HepG2 (cell line): Measurements from ENCODE around the gene CTDSP2. TPM values are rescaled to one million over a fixed set of nuclear protein-coding genes. Genes with fewer than 3 reads are reported as not detected.

Experiments used
- AGO2 ChIP-seq: fragments of 200-400 bp; formaldehyde crosslinking; optimal IDR thresholded peaks from 2 replicates; pipeline ENCODE3; 2017; ENCODE audit warnings: mild to moderate bottlenecking, low read depth, low read length, moderate library complexity
- ARNT2 ChIP-seq: sonication (generic); formaldehyde crosslinking; IDR thresholded peaks from 2 replicates; pipeline ENCODE4 v1.8.0; 2022; ENCODE audit warnings: mild to moderate bottlenecking, low read depth, missing genetic modification reagents, moderate library complexity
- DDIT3 ChIP-seq: sonication (generic); formaldehyde crosslinking; IDR thresholded peaks from 2 replicates; pipeline ENCODE4 v1.4.0; 2020; ENCODE audit warnings: mild to moderate bottlenecking, missing genetic modification reagents
- FOXA1 ChIP-seq, 2 experiments: fragments of 450-650 bp in 1 of 2; sonication (generic) in 1 of 2; formaldehyde crosslinking in 1 of 2; IDR thresholded peaks; 2 replicates each; pipeline versions ENCODE4 v1.4.0 to v1.6.1; 2016 to 2020; ENCODE audit warnings: missing genetic modification reagents in 1 of 2
- FOXP4 ChIP-seq: sonication (generic); formaldehyde crosslinking; IDR thresholded peaks from 2 replicates; pipeline ENCODE4 v1.4.0; 2020; ENCODE audit warnings: missing genetic modification reagents
- HOXA7 ChIP-seq: sonication (generic); formaldehyde crosslinking; IDR thresholded peaks from 2 replicates; pipeline ENCODE4 v1.8.1; 2022; ENCODE audit warnings: mild to moderate bottlenecking, missing genetic modification reagents, moderate library complexity
- MAFK ChIP-seq, 2 experiments: IDR thresholded peaks in 1 of 2; conservative IDR thresholded peaks in 1 of 2; 2 replicates each; pipeline ENCODE4 v1.6.1; 2011; ENCODE audit warnings: improper control_type of control experiment in 2 of 2, low read length in 2 of 2
- MEIS1 ChIP-seq: sonication (generic); formaldehyde crosslinking; IDR thresholded peaks from 2 replicates; pipeline ENCODE4 v1.9.0; 2021; ENCODE audit warnings: mild to moderate bottlenecking, missing genetic modification reagents, moderate library complexity, borderline replicate concordance
- MLLT10 ChIP-seq: sonication (generic); formaldehyde crosslinking; IDR thresholded peaks from 2 replicates; pipeline ENCODE4 v1.4.0; 2020; ENCODE audit warnings: missing genetic modification reagents
- POLR2G ChIP-seq: fragments of 200-400 bp; formaldehyde crosslinking; IDR thresholded peaks from 2 replicates; pipeline ENCODE4 v1.6.1; 2018; ENCODE audit warnings: mild to moderate bottlenecking, low read depth, low read length, moderate library complexity
- TFDP1 ChIP-seq: IDR thresholded peaks from 2 replicates; pipeline ENCODE4 v1.6.1; 2016; ENCODE audit warnings: missing compliant biosample characterization, missing genetic modification reagents, borderline replicate concordance
- U2AF1 ChIP-seq: fragments of 200-400 bp; formaldehyde crosslinking; optimal IDR thresholded peaks from 2 replicates; pipeline ENCODE3; 2017; ENCODE audit warnings: mild to moderate bottlenecking, low read depth, low read length
- XRCC5 ChIP-seq: fragments of 200-400 bp; formaldehyde crosslinking; optimal IDR thresholded peaks from 2 replicates; pipeline ENCODE3; 2017; ENCODE audit warnings: mild to moderate bottlenecking, low read length
- ZNF12 ChIP-seq: sonication (generic); formaldehyde crosslinking; IDR thresholded peaks from 2 replicates; pipeline ENCODE4 v1.5.0; 2020; ENCODE audit warnings: missing genetic modification reagents
- ZNF253 ChIP-seq: sonication (generic); formaldehyde crosslinking; IDR thresholded peaks from 2 replicates; pipeline ENCODE4 v1.8.0; 2022; ENCODE audit warnings: mild to moderate bottlenecking, missing genetic modification reagents, borderline replicate concordance
- ZNF672 ChIP-seq: sonication (generic); formaldehyde crosslinking; IDR thresholded peaks from 2 replicates; pipeline ENCODE4 v1.8.1; 2022; ENCODE audit warnings: missing genetic modification reagents
- ZNF776 ChIP-seq: sonication (generic); formaldehyde crosslinking; IDR thresholded peaks from 2 replicates; pipeline ENCODE4 v1.4.0; 2020; ENCODE audit warnings: mild to moderate bottlenecking, missing genetic modification reagents
- ZNF878 ChIP-seq: sonication (generic); formaldehyde crosslinking; IDR thresholded peaks from 2 replicates; pipeline ENCODE4 v1.8.1; 2023; ENCODE audit warnings: mild to moderate bottlenecking, missing genetic modification reagents, moderate library complexity
- polyA plus RNA-seq, 8 experiments: library from polyadenylated mRNA; depleted of rRNA in 3 of 8; stranded (reverse) in 7 of 8; unstranded in 1 of 8; fragments of >200 nt; fragmentation: Illumina TruSeq in 4 of 8; extraction: Trizol in 4 of 8; gene quantifications; 2 replicates each; pipeline versions ENCODE4 v1.2.1 to v1.2.3, GENCODE V29; 2011 to 2016; ENCODE audit warnings: low read depth in 4 of 8, missing spikeins in 1 of 8, mixed read lengths in 1 of 8; ENCODE audit not compliant: insufficient read depth in 1 of 8
- total RNA-seq, 5 experiments: library from RNA; depleted of rRNA; stranded (reverse); fragments of >200 nt; fragmentation: Illumina TruSeq; extraction: Trizol; gene quantifications; 2 replicates each; pipeline ENCODE4 v1.2.3, GENCODE V29; 2016; ENCODE audit warnings: low read depth in 1 of 5
- TF ChIP-seq, protein P1 (sequence below): sonication (generic); formaldehyde crosslinking; IDR thresholded peaks from 2 replicates; pipeline ENCODE4 v1.5.0; 2020; ENCODE audit warnings: mild to moderate bottlenecking, missing genetic modification reagents, moderate library complexity
- TF ChIP-seq, protein P2 (sequence below): sonication (generic); formaldehyde crosslinking; IDR thresholded peaks from 2 replicates; pipeline ENCODE4 v1.8.0; 2022; ENCODE audit warnings: missing genetic modification reagents, mild to moderate bottlenecking, moderate library complexity, borderline replicate concordance

CTDSP2 gene
- total and polyA plus RNA-seq, 2 of the 13 experiments (the other 11 are each of a cell fraction or from before 2014, with no cell fraction given) = 38.1 to 82.5 TPM

DNA sequence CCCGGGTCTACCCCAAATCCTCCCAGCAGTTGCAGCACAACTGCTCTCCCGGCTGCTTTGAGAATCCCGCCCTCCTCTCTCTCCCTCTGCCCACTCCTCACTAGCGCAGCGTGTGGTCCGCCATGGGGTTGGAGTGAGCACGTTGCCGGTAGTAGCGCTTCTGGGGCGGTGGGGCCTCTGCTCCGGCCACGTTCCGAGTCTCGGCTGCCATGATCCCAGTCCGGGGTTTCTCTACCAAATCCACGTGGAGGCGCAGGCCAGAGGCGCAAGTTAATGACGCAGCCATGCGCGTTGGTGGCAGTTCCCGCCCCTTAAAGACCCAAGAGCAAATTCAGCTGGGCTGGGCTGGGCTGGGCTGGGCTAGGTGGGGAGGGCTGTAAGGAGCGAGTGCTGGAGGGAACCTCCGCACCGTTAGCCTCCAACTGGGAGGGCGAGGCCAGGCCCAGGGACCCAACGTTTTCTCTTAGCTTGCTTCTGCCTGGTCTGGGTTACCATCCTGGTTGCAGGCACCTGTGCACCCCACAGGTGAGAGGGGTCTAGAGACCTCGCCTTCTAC, 74.6 kb downstream of the CTDSP2 start, which contains the start of gene METTL1 (continued):
- TF ChIP-seq POLR2G (peak; percentile 93), AGO2 (peak; percentile 77), ZNF776 (CRISPR knock-in tag) (peak; percentile 25; the same call in 1 of the 2 replicates), ZNF672 (CRISPR knock-in tag) (no peak), MEIS1 (CRISPR knock-in tag) (peak; percentile 57; the same call in 1 of the 2 replicates), DDIT3 (CRISPR knock-in tag) (no peak), FOXP4 (peak; percentile 54; the same call in 1 of the 2 replicates), ZNF878 (peak; percentile 75; the same call in 1 of the 2 replicates), ARNT2 (peak; percentile 89), MLLT10 (no peak), MAFK (conservative IDR thresholded peaks at IDR 0.05 in 1 of 2, IDR thresholded peaks at IDR 0.05 in 1 of 2; ENCODE audit: low read length in 2 of 2) (no peak), XRCC5 (peak; percentile 82), U2AF1 (peak; percentile 90), HOXA7 (no peak), ZNF253 (CRISPR knock-in tag) (peak; percentile 40; the same call in 1 of the 2 replicates), ZNF12 (CRISPR knock-in tag) (0 out of 2 replicates have a peak, but pooled peaks have one; percentile 30), TFDP1 (CRISPR knock-in tag) (peak; percentile 72; the same call in 1 of the 2 replicates), FOXA1 (IDR thresholded peaks at IDR 0.05) (no peak), FOXA1 (CRISPR knock-in tag; IDR thresholded peaks at IDR 0.05) (no peak)
- TF ChIP-seq, protein P1, sequence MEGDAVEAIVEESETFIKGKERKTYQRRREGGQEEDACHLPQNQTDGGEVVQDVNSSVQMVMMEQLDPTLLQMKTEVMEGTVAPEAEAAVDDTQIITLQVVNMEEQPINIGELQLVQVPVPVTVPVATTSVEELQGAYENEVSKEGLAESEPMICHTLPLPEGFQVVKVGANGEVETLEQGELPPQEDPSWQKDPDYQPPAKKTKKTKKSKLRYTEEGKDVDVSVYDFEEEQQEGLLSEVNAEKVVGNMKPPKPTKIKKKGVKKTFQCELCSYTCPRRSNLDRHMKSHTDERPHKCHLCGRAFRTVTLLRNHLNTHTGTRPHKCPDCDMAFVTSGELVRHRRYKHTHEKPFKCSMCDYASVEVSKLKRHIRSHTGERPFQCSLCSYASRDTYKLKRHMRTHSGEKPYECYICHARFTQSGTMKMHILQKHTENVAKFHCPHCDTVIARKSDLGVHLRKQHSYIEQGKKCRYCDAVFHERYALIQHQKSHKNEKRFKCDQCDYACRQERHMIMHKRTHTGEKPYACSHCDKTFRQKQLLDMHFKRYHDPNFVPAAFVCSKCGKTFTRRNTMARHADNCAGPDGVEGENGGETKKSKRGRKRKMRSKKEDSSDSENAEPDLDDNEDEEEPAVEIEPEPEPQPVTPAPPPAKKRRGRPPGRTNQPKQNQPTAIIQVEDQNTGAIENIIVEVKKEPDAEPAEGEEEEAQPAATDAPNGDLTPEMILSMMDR = peak; percentile 39; the same call in 1 of the 2 replicates
- TF ChIP-seq, protein P2, sequence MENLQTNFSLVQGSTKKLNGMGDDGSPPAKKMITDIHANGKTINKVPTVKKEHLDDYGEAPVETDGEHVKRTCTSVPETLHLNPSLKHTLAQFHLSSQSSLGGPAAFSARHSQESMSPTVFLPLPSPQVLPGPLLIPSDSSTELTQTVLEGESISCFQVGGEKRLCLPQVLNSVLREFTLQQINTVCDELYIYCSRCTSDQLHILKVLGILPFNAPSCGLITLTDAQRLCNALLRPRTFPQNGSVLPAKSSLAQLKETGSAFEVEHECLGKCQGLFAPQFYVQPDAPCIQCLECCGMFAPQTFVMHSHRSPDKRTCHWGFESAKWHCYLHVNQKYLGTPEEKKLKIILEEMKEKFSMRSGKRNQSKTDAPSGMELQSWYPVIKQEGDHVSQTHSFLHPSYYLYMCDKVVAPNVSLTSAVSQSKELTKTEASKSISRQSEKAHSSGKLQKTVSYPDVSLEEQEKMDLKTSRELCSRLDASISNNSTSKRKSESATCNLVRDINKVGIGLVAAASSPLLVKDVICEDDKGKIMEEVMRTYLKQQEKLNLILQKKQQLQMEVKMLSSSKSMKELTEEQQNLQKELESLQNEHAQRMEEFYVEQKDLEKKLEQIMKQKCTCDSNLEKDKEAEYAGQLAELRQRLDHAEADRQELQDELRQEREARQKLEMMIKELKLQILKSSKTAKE = no peak
